Endothelial cell of umbilical vein (primary cell): ENCODE data around the gene HCN2.

ENCODE experiments used
- EZH2 ChIP-seq: IDR thresholded peaks from 2 replicates; pipeline ENCODE4 v1.6.1; 2012; ENCODE audit warnings: borderline replicate concordance, low read depth, mild to moderate bottlenecking, moderate library complexity, low read length, inconsistent platforms; ENCODE audit not compliant: severe bottlenecking
- FOS ChIP-seq: IDR thresholded peaks from 2 replicates; pipeline ENCODE4 v1.6.1; 2011; ENCODE audit warnings: mild to moderate bottlenecking, low read length, moderate library complexity, borderline replicate concordance; ENCODE audit not compliant: insufficient read depth
- GATA2 ChIP-seq: IDR thresholded peaks from 2 replicates; pipeline ENCODE4 v1.7.0; 2011; ENCODE audit warnings: low read depth, mild to moderate bottlenecking, moderate library complexity, mixed read lengths, low read length; ENCODE audit not compliant: insufficient read length, insufficient read depth
- JUN ChIP-seq: IDR thresholded peaks from 2 replicates; pipeline ENCODE4 v1.6.1; 2011; ENCODE audit warnings: borderline replicate concordance, low read depth; ENCODE audit not compliant: insufficient read length, insufficient read depth
- POLR2A ChIP-seq: IDR thresholded peaks from 2 replicates; pipeline ENCODE4 v1.6.1; 2012; ENCODE audit warnings: low read depth, mild to moderate bottlenecking, control low read depth, low read length
- POLR2AphosphoS5 ChIP-seq: IDR thresholded peaks from 2 replicates; pipeline ENCODE4 v1.6.1; 2012; ENCODE audit warnings: low read depth, mild to moderate bottlenecking, control low read depth, low read length, moderate library complexity; ENCODE audit not compliant: insufficient read depth
- TF ChIP-seq, protein P1 (sequence below), 2 donors: IDR thresholded peaks; 1 replicate in 1 of 2; 2 replicates in 1 of 2; pipeline ENCODE4 v1.5.1; 2011; ENCODE audit warnings: low read length in 2 of 2, mild to moderate bottlenecking in 2 of 2, moderate library complexity in 2 of 2, control low read depth in 1 of 2, inconsistent platforms in 1 of 2, low read depth in 1 of 2; ENCODE audit not compliant: insufficient read depth in 1 of 2; ENCODE audit errors: extremely low read depth in 1 of 2

DNA sequence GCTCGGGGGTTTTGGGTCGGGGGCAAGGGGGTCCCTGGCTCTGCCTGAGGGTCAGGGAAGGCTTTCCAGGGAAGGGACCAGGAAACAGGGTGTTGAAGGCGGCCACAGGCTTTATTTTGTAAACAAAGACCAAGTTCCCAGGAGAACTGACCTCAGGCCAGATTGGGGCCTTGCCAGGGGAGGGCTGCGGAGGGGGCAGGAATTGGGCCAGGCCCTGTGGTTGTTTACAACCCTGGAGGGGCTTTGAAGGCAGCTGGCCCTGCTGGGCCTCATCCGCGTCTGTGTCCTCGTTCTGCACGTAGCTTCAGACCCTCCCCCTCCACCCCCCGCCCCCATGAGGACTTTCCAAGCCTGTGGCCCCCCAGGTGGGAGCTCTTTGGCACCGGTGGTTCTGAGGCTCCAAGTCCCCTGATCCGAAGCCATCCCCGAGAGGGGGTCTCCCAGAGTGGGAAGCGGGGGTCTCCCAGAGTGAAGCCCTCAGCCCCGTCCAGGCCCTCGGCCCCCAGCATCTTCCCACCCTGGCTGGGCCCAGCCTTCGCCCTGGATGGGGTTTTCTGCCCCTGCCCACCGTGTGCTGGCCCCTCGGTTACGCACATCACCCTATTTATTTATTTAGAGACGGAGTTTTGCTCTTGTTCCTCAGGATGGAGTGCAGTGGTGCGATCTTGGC is 30.8 kb upstream of the HCN2 start:
- TF ChIP-seq, protein P1, sequence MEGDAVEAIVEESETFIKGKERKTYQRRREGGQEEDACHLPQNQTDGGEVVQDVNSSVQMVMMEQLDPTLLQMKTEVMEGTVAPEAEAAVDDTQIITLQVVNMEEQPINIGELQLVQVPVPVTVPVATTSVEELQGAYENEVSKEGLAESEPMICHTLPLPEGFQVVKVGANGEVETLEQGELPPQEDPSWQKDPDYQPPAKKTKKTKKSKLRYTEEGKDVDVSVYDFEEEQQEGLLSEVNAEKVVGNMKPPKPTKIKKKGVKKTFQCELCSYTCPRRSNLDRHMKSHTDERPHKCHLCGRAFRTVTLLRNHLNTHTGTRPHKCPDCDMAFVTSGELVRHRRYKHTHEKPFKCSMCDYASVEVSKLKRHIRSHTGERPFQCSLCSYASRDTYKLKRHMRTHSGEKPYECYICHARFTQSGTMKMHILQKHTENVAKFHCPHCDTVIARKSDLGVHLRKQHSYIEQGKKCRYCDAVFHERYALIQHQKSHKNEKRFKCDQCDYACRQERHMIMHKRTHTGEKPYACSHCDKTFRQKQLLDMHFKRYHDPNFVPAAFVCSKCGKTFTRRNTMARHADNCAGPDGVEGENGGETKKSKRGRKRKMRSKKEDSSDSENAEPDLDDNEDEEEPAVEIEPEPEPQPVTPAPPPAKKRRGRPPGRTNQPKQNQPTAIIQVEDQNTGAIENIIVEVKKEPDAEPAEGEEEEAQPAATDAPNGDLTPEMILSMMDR (IDR thresholded peaks at IDR 0.05; ENCODE audit: extremely low read depth in 1 of 2, insufficient read depth in 1 of 2, low read depth in 1 of 2, low read length in 2 of 2) = no peak
- TF ChIP-seq POLR2A (no peak), FOS (no peak), EZH2 (no peak), JUN (no peak), GATA2 (no peak), POLR2AphosphoS5 (no peak)
